Osteoblast (primary cell): ENCODE results near the gene HAUS8. TPM values are rescaled to one million over a fixed set of nuclear protein-coding genes. Genes with fewer than 3 reads are reported as not detected.

ENCODE experiments used
- DNase-seq: peaks from one replicate; pipeline ENCODE4 v3.0.0; 2011; ENCODE audit warnings: low spot score, mixed read lengths; ENCODE audit not compliant: insufficient read length; ENCODE audit errors: missing footprints
- H2AFZ ChIP-seq: 2 replicates; pipeline ENCODE4 v1.6.0; 2011; ENCODE audit warnings: mild to moderate bottlenecking, low read length
- H3K27ac ChIP-seq: 2 replicates; pipeline ENCODE4 v1.5.1; 2011; ENCODE audit warnings: mild to moderate bottlenecking, low read depth, low read length, moderate library complexity
- H3K27me3 ChIP-seq: 2 replicates; pipeline ENCODE4 v1.6.0; 2012; ENCODE audit warnings: mild to moderate bottlenecking, control low read depth, inconsistent platforms, low read length, moderate library complexity; ENCODE audit not compliant: insufficient read depth
- H3K36me3 ChIP-seq: 2 replicates; pipeline ENCODE4 v1.5.1; 2011; ENCODE audit warnings: mild to moderate bottlenecking, low read length, control low read depth, moderate library complexity; ENCODE audit not compliant: insufficient read depth
- H3K4me1 ChIP-seq: 2 replicates; pipeline ENCODE4 v1.5.1; 2011; ENCODE audit warnings: mild to moderate bottlenecking, low read length, control low read depth, moderate library complexity; ENCODE audit not compliant: insufficient read depth
- H3K4me2 ChIP-seq: 2 replicates; pipeline ENCODE4 v1.6.0; 2011; ENCODE audit warnings: mild to moderate bottlenecking, low read length; ENCODE audit not compliant: insufficient read depth
- H3K4me3 ChIP-seq: fragments of 200-600 bp; sonication (generic); 3 replicates; pipeline ENCODE4 v1.5.1; 2012; ENCODE audit warnings: mild to moderate bottlenecking, low read length, inconsistent platforms; ENCODE audit not compliant: insufficient read depth
- H3K79me2 ChIP-seq: 2 replicates; pipeline ENCODE4 v1.6.0; 2012; ENCODE audit warnings: mild to moderate bottlenecking, low read length, control low read depth, inconsistent platforms; ENCODE audit not compliant: insufficient read depth
- H3K9me3 ChIP-seq: 2 replicates; pipeline ENCODE4 v1.5.1; 2011; ENCODE audit warnings: low read depth, low read length, control low read depth
- H4K20me1 ChIP-seq: 2 replicates; pipeline ENCODE4 v1.6.0; 2012; ENCODE audit warnings: mild to moderate bottlenecking, low read length, control low read depth; ENCODE audit not compliant: insufficient read depth
- CTCF ChIP-seq: IDR thresholded peaks from 2 replicates; pipeline ENCODE4 v1.5.1; 2011; ENCODE audit warnings: mild to moderate bottlenecking, low read depth, low read length, moderate library complexity; ENCODE audit errors: extremely low read depth
- total RNA-seq: library from RNA; depleted of rRNA; stranded (reverse); fragments of >200 nt; gene quantifications from 2 replicates; pipeline ENCODE4 v1.2.3, GENCODE V29; 2012

HAUS8 gene
- total RNA-seq, 1 donor = 1.8 TPM

GRCh38 chr19:17037966-17038500 lies 37.2 kb downstream of the HAUS8 start:
- Histone ChIP-seq H2AFZ (no peak overlapping the region), H4K20me1 (no peaks in the 10 kb centered on the region), H3K79me2 (no peaks in the 10 kb centered on the region), H3K36me3 (no peaks in the 10 kb centered on the region), H3K27me3 (peaks cover 4% of the 10 kb centered on the region), H3K9me3 (no peaks in the 10 kb centered on the region), H3K4me1 (no peaks in the 10 kb centered on the region), H3K27ac (no peak overlapping the region), H3K4me2 (no peak overlapping the region), H3K4me3 (no peak overlapping the region)
- DNase-seq = peak; percentile 75
- TF ChIP-seq CTCF = no peak

- peak; percentile 64 for DNase-seq
- Histone ChIP-seq H3K4me3 (no peak overlapping the region), H4K20me1 (no peaks in the 10 kb centered on the region), H3K9me3 (no peaks in the 10 kb centered on the region), H2AFZ (no peak overlapping the region), H3K27me3 (no peaks in the 10 kb centered on the region), H3K79me2 (no peaks in the 10 kb centered on the region), H3K36me3 (no peaks in the 10 kb centered on the region), H3K4me2 (no peak overlapping the region), H3K27ac (no peak overlapping the region), H3K4me1 (no peaks in the 10 kb centered on the region)
- TF ChIP-seq CTCF = no peak
Measured at GRCh38 chr19:17037184-17037583, 38.1 kb downstream of the HAUS8 start.

- Histone ChIP-seq H3K27me3 (peaks cover 3% of the 10 kb centered on the region), H3K4me2 (no peak overlapping the region), H3K4me3 (no peak overlapping the region), H3K79me2 (no peaks in the 10 kb centered on the region), H3K27ac (no peak overlapping the region), H3K36me3 (no peaks in the 10 kb centered on the region), H2AFZ (no peak overlapping the region), H3K4me1 (no peaks in the 10 kb centered on the region), H3K9me3 (no peaks in the 10 kb centered on the region), H4K20me1 (no peaks in the 10 kb centered on the region)
- no peak for DNase-seq
- TF ChIP-seq CTCF = no peak
Measured at GRCh38 chr19:17036640-17037039, 38.6 kb downstream of the HAUS8 start.

GRCh38 chr19:17035842-17036424 lies 39.3 kb downstream of the HAUS8 start:
- no peak for TF ChIP-seq CTCF
- H3K4me3 ChIP-seq = no peak overlapping the region
- H3K27ac ChIP-seq = no peak overlapping the region
- no peaks in the 10 kb centered on the region for H3K4me1 ChIP-seq
- DNase-seq = peak; percentile 44
- no peak overlapping the region for H3K4me2 ChIP-seq
- H3K79me2 ChIP-seq = no peaks in the 10 kb centered on the region
- H4K20me1 ChIP-seq = no peaks in the 10 kb centered on the region
- H3K27me3 ChIP-seq = peaks cover 3% of the 10 kb centered on the region
- no peaks in the 10 kb centered on the region for H3K9me3 ChIP-seq
- no peak overlapping the region for H2AFZ ChIP-seq
- no peaks in the 10 kb centered on the region for H3K36me3 ChIP-seq
